ENCODE data around the gene MBP. TPM values are rescaled to one million over a fixed set of nuclear protein-coding genes. Genes with fewer than 3 reads are reported as not detected.

MBP gene
- total RNA-seq, 1 donor from 2014 or later = 2.0 TPM

DNA sequence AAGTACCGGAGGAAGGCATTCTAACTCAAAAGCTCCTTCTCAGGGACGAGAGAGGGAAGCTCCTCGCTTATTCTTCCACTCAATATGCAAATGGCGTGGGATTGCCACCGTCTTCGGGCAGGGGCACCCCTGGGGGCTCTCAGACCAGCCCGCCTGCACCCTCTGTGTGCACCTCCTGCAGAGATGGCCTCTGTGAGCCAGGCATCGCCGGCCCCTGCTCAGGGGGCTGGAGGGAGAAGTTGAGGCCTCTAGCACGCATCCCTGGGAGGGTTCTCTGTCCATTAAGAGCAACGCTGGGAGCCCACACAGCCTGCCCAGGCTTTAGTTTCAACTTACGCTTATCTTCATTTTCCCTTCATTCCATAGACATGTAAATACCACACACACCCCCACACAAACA, 125.3 kb downstream of the MBP start:
- no peak for DNase-seq (ENCODE audit: low read depth, low spot score)
- H3K27ac Mint-ChIP-seq (ENCODE audit: unreplicated experiment) = no peak overlapping the region
- no peaks in the 10 kb centered on the region for H3K36me3 Mint-ChIP-seq (ENCODE audit: low read depth)
- H3K4me3 Mint-ChIP-seq = no peak overlapping the region
- no peak for TF ChIP-seq CTCF (conservative IDR thresholded peaks at IDR 0.05)
- peaks cover 26% of the 10 kb centered on the region for H3K4me1 Mint-ChIP-seq
- H3K9me3 Mint-ChIP-seq = no peaks in the 10 kb centered on the region
- H3K27me3 Mint-ChIP-seq (ENCODE audit: low read depth) = no peaks in the 10 kb centered on the region

DNA sequence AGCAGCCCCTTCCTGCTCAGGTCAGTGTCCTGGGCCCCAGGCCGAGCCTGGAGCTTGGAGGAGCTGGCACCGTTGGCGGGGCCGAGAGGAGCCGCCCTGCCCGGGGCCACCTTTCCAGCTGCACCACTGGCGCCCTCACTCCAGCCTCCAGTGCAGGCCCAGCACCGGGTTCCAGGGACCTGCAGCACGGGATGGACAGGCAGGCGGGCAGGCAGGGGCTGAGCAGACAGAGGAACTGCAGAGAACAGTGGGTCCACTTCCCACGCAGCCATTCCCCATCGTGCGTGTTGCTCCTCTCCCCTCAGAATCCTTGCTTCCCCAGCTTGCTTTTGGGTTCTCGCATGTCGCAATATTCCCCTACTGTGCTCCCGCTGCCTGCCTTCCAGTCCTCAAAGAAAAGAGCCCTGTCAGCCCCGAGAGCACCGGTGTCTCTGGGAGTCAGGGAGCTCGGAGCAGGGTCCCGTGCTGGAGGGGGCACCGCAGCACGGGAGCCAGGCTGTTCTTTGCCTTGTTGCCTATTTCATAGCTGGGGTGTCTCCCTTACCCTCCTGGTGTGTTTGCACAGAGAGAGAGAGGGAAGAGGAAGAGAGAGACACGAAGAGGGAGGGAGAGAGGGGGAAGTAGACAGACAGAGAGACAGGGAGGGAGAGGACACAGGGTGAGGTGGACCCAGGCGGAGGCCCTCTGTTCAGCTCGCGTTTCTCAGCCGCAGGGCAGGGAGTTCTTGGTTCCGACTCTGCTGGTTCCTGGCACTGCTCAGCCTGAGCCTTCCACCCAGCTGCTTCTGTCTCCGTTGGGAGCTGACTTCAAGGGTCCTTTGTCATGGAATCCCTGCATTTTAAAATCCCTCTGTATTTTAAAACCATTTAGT, 126.0 kb downstream of the MBP start:
- no peak for TF ChIP-seq CTCF (conservative IDR thresholded peaks at IDR 0.05)
- Mint-ChIP-seq H3K36me3 (ENCODE audit: low read depth) (no peaks in the 10 kb centered on the region), H3K27ac (ENCODE audit: unreplicated experiment) (no peak overlapping the region), H3K27me3 (ENCODE audit: low read depth) (no peaks in the 10 kb centered on the region), H3K4me3 (no peak overlapping the region), H3K4me1 (peaks cover 21% of the 10 kb centered on the region), H3K9me3 (no peaks in the 10 kb centered on the region)
- DNase-seq (ENCODE audit: low read depth, low spot score) = no peak

GRCh38 chr18:77005651-77006195, 126.9 kb downstream of the MBP start:
- no peaks in the 10 kb centered on the region for H3K9me3 Mint-ChIP-seq
- H3K27ac Mint-ChIP-seq (ENCODE audit: unreplicated experiment) = no peak overlapping the region
- peaks cover 21% of the 10 kb centered on the region for H3K4me1 Mint-ChIP-seq
- H3K4me3 Mint-ChIP-seq = no peak overlapping the region
- no peaks in the 10 kb centered on the region for H3K27me3 Mint-ChIP-seq (ENCODE audit: low read depth)
- TF ChIP-seq CTCF (conservative IDR thresholded peaks at IDR 0.05) = no peak
- no peaks in the 10 kb centered on the region for H3K36me3 Mint-ChIP-seq (ENCODE audit: low read depth)
- DNase-seq (ENCODE audit: low read depth, low spot score) = no peak

DNA sequence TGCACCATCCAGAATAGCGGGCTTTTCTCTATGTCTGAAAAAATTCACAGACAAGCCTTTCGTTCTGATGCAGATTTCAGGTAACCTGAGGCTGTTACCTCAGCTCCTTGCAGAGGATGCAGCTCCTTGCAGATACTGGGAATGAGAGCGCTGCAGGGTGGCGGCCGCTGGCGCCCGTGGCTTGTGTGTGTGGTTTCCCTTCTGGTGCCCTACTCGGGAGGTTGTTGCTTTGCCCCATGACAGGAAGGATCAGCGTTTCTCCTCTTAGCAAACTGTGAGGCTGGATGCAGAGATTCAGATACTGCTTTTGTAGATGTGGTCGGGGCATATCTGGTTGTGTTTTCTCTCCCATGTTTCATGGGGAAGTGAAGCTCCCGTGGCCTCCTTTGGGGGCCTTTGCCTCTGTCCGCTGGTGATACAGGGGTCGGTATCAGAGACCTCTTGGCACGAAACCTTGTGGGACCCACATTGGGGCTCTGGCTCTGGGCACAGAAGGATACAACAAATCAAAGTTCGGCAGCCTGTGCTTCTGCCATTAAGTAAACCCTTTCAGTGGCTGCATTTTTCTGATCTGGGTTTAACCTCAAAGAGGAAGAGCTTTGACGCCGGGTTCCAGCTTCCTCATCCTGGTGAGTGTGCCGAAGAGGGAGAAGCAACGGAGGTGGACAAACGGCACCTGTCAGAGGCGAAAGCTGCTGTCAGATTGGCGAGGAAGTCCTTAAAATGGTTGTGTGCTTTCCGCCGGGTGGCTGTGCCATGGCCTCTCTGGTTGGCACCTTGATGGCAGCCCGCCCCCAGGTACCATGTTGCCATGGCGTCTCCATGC, 127.8 kb downstream of the MBP start:
- no peak for DNase-seq (ENCODE audit: low read depth, low spot score)
- H3K4me1 Mint-ChIP-seq = peaks cover 14% of the 10 kb centered on the region
- H3K27ac Mint-ChIP-seq (ENCODE audit: unreplicated experiment) = no peak overlapping the region
- no peaks in the 10 kb centered on the region for H3K27me3 Mint-ChIP-seq (ENCODE audit: low read depth)
- H3K4me3 Mint-ChIP-seq = no peak overlapping the region
- TF ChIP-seq CTCF (conservative IDR thresholded peaks at IDR 0.05) = no peak
- no peaks in the 10 kb centered on the region for H3K36me3 Mint-ChIP-seq (ENCODE audit: low read depth)
- no peaks in the 10 kb centered on the region for H3K9me3 Mint-ChIP-seq

DNA sequence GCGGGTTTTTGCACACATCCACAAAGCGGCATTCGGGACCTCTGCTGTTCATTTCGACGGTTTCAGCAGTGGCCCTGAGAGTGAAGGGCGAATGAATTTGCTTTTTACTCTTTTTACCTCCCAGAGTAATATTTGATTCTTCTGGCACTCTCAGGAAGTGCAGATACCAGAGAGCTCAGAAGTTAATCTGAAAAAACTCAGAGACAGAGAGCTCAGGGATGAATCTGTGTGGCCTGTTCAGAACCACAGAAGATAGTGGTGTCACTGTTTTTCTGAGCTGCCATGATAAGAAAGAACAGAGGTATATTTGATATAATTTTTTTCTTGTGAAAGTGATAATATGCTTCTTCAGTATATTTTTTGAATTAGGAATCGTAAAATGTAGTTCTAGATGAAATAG, 129.3 kb downstream of the MBP start:
- H3K27ac Mint-ChIP-seq (ENCODE audit: unreplicated experiment) = no peak overlapping the region
- H3K4me3 Mint-ChIP-seq = no peak overlapping the region
- no peaks in the 10 kb centered on the region for H3K27me3 Mint-ChIP-seq (ENCODE audit: low read depth)
- H3K9me3 Mint-ChIP-seq = no peaks in the 10 kb centered on the region
- TF ChIP-seq CTCF (conservative IDR thresholded peaks at IDR 0.05) = no peak
- H3K36me3 Mint-ChIP-seq (ENCODE audit: low read depth) = no peaks in the 10 kb centered on the region
- DNase-seq (ENCODE audit: low read depth, low spot score) = no peak
- H3K4me1 Mint-ChIP-seq = peaks cover 15% of the 10 kb centered on the region
